RWPE2 (cell line): Measurements from ENCODE around the gene THAP5.
A peak's percentile ranks its signal among the peaks of the same experiment; 100 is the strongest.

ENCODE experiments used
- ATAC-seq: fragments of 200-7000 bp; cut with Tn5 transposase; 3 replicates; pipeline ENCODE4 v1.9.1; 2021; ENCODE audit warnings: low read depth
- DNase-seq: peaks from one replicate; pipeline ENCODE4 v3.0.0-alpha.2; 2020; ENCODE audit warnings: low spot score
- H3K27ac ChIP-seq: fragments of 450-650 bp; 2 replicates; pipeline ENCODE4 v1.5.1; 2017; ENCODE audit warnings: mild to moderate bottlenecking; ENCODE audit not compliant: poor library complexity, severe bottlenecking
- H3K27me3 ChIP-seq: fragments of 250-450 bp; sonication (Bioruptor Pico); 2 replicates; pipeline ENCODE4 v1.5.1; 2021; ENCODE audit warnings: mild to moderate bottlenecking, moderate library complexity; ENCODE audit not compliant: insufficient read depth, poor library complexity, severe bottlenecking
- H3K36me3 ChIP-seq: fragments of 250-450 bp; sonication (Bioruptor Pico); 2 replicates; pipeline ENCODE4 v1.5.1; 2020; ENCODE audit warnings: low read depth, mild to moderate bottlenecking, moderate library complexity
- H3K4me1 ChIP-seq: fragments of 250-450 bp; sonication (Bioruptor Pico); 2 replicates; pipeline ENCODE4 v1.5.1; 2021; ENCODE audit warnings: mild to moderate bottlenecking, moderate library complexity; ENCODE audit not compliant: insufficient read depth, poor library complexity, severe bottlenecking
- H3K4me3 ChIP-seq: fragments of 250-450 bp; sonication (Bioruptor Pico); 2 replicates; pipeline ENCODE4 v1.5.1; 2021; ENCODE audit warnings: mild to moderate bottlenecking, moderate library complexity; ENCODE audit not compliant: severe bottlenecking
- H3K9me3 ChIP-seq: fragments of 250-450 bp; sonication (Bioruptor Pico); 2 replicates; pipeline ENCODE4 v1.5.1; 2021; ENCODE audit warnings: mild to moderate bottlenecking, moderate library complexity; ENCODE audit not compliant: severe bottlenecking
- TF ChIP-seq, protein P1 (sequence below): fragments of 450-650 bp; IDR thresholded peaks from one replicate; pipeline ENCODE4 v1.5.1; 2017; ENCODE audit warnings: mild to moderate bottlenecking, moderate library complexity; ENCODE audit not compliant: poor library complexity, severe bottlenecking

THAP5 gene

DNA sequence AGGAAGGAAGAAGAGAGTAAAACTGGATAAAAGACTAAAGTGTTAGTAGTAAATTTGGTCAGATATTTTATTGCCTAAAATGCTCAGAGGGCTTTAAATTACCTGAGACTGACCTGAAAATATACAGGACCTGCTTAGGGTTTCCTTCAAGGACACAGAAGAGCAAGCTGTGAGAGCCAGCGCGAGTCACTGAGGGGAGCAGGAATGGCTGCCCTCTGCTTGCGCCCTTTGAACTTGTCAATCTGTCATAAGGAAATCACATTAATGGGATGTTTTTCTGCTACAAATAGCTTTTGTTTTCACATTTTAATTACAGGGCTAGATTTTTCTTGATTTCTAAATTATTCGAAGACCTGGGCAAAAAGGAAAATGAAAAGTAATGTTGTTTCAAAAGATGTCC, 27.1 kb upstream of the THAP5 start:
- ATAC-seq (no peak), DNase-seq (no peak)
- Histone ChIP-seq H3K9me3 (no peaks in the 10 kb centered on the region), H3K27ac (no peak overlapping the region), H3K27me3 (no peaks in the 10 kb centered on the region), H3K4me3 (no peak overlapping the region), H3K4me1 (no peaks in the 10 kb centered on the region), H3K36me3 (no peaks in the 10 kb centered on the region)
- TF ChIP-seq, protein P1, sequence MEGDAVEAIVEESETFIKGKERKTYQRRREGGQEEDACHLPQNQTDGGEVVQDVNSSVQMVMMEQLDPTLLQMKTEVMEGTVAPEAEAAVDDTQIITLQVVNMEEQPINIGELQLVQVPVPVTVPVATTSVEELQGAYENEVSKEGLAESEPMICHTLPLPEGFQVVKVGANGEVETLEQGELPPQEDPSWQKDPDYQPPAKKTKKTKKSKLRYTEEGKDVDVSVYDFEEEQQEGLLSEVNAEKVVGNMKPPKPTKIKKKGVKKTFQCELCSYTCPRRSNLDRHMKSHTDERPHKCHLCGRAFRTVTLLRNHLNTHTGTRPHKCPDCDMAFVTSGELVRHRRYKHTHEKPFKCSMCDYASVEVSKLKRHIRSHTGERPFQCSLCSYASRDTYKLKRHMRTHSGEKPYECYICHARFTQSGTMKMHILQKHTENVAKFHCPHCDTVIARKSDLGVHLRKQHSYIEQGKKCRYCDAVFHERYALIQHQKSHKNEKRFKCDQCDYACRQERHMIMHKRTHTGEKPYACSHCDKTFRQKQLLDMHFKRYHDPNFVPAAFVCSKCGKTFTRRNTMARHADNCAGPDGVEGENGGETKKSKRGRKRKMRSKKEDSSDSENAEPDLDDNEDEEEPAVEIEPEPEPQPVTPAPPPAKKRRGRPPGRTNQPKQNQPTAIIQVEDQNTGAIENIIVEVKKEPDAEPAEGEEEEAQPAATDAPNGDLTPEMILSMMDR = no peak

DNA sequence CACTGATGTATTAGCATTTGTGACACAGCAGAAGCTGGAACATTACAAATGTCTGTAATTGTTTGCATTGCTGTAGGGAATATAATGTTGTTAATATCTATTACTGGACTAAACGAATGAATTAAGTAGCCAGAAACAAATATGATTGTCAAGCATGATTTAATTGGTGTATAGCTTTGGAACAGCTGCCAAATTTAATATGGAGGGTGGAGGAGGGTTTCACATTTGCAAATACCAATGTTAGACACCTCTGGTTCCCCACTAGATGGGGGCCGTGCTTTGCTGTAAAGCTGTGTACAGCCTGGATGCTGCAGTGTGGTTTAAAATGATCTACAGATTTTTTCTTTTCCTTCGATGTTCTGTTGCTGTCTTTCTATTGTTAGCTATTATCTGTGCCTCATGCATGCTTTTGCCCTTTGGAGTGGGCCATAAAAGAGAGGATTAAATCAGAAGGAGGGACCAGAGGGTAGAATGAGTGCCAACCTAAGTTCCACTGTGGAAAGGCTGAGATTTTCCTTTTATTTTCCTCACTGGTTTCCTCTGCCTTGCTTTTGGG, 23.2 kb upstream of the THAP5 start:
- Histone ChIP-seq H3K36me3 (no peaks in the 10 kb centered on the region), H3K4me1 (no peaks in the 10 kb centered on the region), H3K27ac (no peak overlapping the region), H3K9me3 (no peaks in the 10 kb centered on the region), H3K4me3 (no peak overlapping the region), H3K27me3 (no peaks in the 10 kb centered on the region)
- ATAC-seq (peak; percentile 79), DNase-seq (no peak)
- TF ChIP-seq, protein P1 = peak; percentile 43

DNA sequence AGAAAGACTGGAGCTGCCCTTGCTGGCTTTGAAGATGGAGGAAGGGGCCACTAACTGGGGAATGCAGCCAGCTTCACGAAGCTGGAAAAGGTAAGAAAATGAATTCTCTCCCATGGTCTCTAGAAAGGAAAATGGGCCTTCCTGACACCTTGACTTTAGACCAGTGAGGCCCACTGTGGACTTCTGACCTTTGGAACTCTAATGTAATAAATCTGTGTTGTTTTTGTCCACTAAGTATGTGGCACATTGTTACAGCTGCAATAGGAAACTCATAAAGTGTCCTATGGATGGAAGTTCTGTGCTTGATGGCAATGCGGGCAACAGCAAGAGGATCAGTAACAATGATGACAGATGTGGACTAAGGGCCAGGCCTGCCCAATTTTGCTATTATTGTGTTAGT, 21.1 kb upstream of the THAP5 start:
- H3K27me3 ChIP-seq = no peaks in the 10 kb centered on the region
- TF ChIP-seq, protein P1 = no peak
- no peaks in the 10 kb centered on the region for H3K4me1 ChIP-seq
- H3K9me3 ChIP-seq = no peaks in the 10 kb centered on the region
- no peak for DNase-seq
- ATAC-seq = no peak
- H3K27ac ChIP-seq = no peak overlapping the region
- H3K4me3 ChIP-seq = no peak overlapping the region
- H3K36me3 ChIP-seq = no peaks in the 10 kb centered on the region

DNA sequence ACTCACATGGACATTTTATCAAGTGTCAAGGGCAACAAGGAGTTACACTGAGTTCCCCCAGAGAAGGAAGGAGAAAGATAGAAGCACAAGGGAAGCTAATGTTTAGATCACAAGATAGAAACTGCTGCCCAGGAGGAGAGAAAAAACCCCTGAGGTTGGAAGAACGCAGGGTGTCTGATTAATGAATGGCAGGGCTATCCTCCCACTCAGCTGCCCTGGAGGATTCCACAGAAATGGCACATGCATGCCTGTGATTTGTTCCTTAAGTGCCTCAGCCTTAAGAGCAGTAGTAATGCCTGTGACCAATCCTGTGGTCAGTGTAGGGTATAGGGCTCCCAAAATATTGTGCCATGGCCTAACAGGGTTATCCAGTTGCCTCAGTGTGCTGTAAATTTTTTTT, 20.4 kb upstream of the THAP5 start:
- TF ChIP-seq, protein P1 = no peak
- ATAC-seq (no peak), DNase-seq (no peak)

DNA sequence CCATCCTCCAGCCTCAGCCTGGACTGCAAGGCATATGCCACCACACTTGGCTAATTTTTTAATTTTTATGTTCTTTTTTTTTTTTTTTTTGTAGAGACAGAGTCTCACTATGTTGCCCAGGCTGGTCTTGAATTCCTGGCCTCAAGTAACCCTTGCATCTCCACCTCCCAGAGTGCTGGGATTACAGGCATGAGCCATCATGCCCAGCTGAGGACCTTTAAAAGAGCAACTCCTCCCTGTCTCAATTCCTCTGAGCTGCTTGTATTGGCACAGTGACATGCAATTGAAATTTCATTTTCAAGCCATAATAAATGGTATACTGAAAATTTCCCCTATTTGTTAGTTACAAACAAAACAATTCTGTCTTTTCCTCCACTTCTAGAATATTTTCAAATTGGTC, 19.7 kb upstream of the THAP5 start:
- DNase-seq (no peak), ATAC-seq (no peak)
- H3K36me3 ChIP-seq = no peaks in the 10 kb centered on the region
- no peak overlapping the region for H3K4me3 ChIP-seq
- H3K27me3 ChIP-seq = no peaks in the 10 kb centered on the region
- TF ChIP-seq, protein P1 = no peak
- H3K9me3 ChIP-seq = no peaks in the 10 kb centered on the region
- H3K4me1 ChIP-seq = no peaks in the 10 kb centered on the region
- H3K27ac ChIP-seq = no peak overlapping the region

More for the DNA sequence above, 20.4 kb upstream of the THAP5 start:
- Histone ChIP-seq H3K36me3 (no peaks in the 10 kb centered on the region), H3K9me3 (no peaks in the 10 kb centered on the region), H3K4me1 (no peaks in the 10 kb centered on the region), H3K27ac (no peak overlapping the region), H3K4me3 (no peak overlapping the region), H3K27me3 (no peaks in the 10 kb centered on the region)
